GM04504 (cell line): ENCODE data around the gene KLHDC1.

Source experiments
- DNase-seq: peaks from one replicate; pipeline ENCODE4 v3.0.0-alpha.2; 2012; ENCODE audit warnings: low read depth

Gene KLHDC1

DNA sequence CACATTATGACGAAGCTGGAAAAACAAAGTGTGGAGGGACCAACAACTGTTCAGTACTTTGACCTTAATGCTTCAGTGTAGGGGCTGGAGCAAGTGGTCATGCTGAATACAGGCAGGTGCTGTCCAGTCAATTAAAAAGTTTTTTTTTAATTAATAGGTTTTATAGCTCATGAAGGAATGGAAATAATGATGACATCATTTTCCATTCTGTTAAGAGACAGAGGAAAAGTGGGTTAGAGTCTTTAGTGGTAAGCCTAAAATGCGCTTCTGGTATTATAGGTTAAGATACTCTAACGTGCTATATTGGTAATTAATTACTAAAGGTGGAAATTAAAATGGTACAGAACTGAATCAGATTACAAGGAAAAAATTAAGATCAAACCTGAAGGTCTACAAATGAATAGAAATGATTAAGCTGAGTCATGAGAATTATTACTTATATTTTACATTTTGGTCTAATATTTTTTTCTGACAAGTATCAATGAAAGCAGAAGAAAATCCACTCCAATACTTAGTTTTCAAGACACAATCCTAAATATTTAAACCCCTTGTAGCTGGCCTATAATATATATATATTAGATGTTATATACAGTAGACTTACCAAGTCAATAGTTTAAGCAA, 90.6 kb downstream of the KLHDC1 start:
- no peak for DNase-seq

DNA sequence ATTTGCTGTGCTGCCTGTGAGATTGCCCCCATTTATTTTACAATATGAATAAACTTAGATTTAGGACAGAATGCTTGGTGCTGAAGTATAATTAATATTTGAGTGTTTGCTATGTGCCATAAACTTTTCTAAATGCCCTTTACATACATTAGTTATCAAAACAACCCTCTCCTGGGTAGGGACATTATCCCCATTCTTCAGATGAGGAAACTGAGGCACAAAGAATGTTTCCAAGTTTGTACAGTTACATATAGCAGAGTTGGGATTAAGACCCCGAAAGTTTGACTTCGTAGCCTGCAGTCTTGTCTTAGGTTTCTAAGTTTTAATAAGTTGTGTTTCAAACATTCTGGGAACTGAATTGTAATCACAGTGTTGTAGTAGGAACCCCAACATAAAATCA, 93.4 kb downstream of the KLHDC1 start:
- no peak for DNase-seq

DNA sequence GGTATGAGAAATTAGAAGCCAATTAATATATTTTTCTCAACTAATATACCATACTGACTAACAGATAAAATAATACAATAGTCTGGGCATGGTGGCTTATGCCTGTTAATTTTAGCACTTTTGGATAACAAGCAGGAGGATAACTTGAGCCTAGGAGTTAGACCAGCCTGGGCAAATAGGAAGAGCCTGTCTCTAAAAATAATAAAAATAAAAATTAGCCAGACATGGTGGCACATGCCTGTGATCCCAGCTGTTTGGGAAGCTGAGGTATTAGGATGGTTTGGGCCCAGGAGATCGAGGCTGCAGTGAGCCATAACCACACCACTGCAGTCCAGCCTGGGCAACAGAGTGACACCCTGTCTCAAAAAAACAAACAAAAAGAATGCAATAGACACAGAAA, 99.7 kb downstream of the KLHDC1 start:
- DNase-seq = no peak

DNA sequence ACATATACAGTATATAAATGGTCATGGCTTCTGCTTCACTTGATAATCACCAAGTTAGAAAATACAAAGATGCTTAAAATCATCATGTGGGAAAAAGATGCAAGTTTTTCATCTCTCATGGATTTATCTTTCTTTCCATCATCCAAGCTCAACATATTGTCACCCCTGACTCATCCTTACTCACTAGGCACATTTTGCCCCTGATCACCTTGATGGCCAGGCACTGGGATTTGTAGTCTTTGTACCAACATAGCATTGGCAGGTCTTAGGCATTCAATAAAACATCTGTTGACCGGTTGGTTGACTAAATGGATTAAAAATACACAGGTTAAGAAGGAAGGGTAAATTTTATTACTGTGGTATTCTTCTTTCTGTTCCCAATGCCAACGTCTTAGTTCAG, 103.1 kb downstream of the KLHDC1 start:
- DNase-seq = no peak
